ENCODE data around the gene FRMD4A. TPM values are rescaled to one million over a fixed set of nuclear protein-coding genes. Genes with fewer than 3 reads are reported as not detected.
"Not testable (repeated sequence)": the region's sequence is repeated elsewhere in the genome, so short reads cannot be mapped to it uniquely, and the experiment has no call there.

The FRMD4A gene
- total RNA-seq, 4 donors from 2014 or later = 27.5 to 40.4 (median 33.0) TPM

- H3K4me3 ChIP-seq (ENCODE audit: low read depth, poor library complexity, severe bottlenecking) = no peak overlapping the region
- intact Hi-C loops (cut with DNase I; ENCODE audit: low total_unique reads) = no loop called here
- TF ChIP-seq POLR2A (IDR thresholded peaks at IDR 0.05) = no peak
- no peak for TF ChIP-seq CTCF (IDR thresholded peaks at IDR 0.05)
- no peak for DNase-seq (ENCODE audit: low spot score in 2 of 2)
- WGBS, 2 donors = 68 to 81% methylated on average over 16 of the region's 16 CpGs
Measured at GRCh38 chr10:13904064-13904463, 426.7 kb downstream of the FRMD4A start.

- TF ChIP-seq CTCF (IDR thresholded peaks at IDR 0.05) = no peak
- TF ChIP-seq POLR2A (IDR thresholded peaks at IDR 0.05) = no peak
- intact Hi-C loops (cut with DNase I; ENCODE audit: low total_unique reads) = no loop called here
- 86 to 91% methylated on average over 6 of the region's 6 CpGs for WGBS, 2 donors
- no peak overlapping the region for H3K4me3 ChIP-seq (ENCODE audit: low read depth, poor library complexity, severe bottlenecking)
- no peak for DNase-seq (ENCODE audit: low spot score in 2 of 2)
Measured at GRCh38 chr10:13902868-13903587, 427.7 kb downstream of the FRMD4A start.

DNA sequence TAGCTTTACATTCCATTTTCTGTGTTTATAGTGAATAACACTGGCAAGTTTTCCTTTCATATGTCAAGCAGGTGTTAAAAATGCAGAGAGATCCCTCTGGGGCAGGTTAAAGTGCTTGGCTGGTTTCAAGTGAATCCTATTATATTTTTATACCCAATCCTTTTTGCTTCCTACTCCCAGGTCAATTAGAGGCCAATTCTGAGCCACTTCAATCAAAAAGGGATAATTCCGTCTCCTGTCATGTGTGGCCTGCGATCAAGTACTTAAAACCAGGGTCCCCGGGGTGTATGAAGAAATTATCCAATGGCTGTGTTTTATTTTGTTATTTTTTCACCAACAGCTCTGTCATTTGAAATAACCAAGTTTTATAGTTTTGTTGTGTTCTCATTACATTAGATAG is 430.8 kb downstream of the FRMD4A start:
- TF ChIP-seq POLR2A (IDR thresholded peaks at IDR 0.05) (no peak), CTCF (IDR thresholded peaks at IDR 0.05) (no peak)
- WGBS, 2 donors = 89 to 90% methylated on average over 3 of the region's 3 CpGs
- no peak for DNase-seq (ENCODE audit: low spot score in 2 of 2)
- intact Hi-C loops (cut with DNase I; ENCODE audit: low total_unique reads) = no loop called here
- no peak overlapping the region for H3K4me3 ChIP-seq (ENCODE audit: low read depth, poor library complexity, severe bottlenecking)

GRCh38 chr10:13896146-13896545 is 434.6 kb downstream of the FRMD4A start:
- DNase-seq (ENCODE audit: low spot score in 2 of 2); H3K4me3 ChIP-seq (ENCODE audit: low read depth, poor library complexity, severe bottlenecking); intact Hi-C loops (cut with DNase I; ENCODE audit: low total_unique reads): not testable (repeated sequence)
- WGBS, 2 donors = 89 to 96% methylated on average over 1 of the region's 1 CpG

- 77 to 78% methylated on average over 9 of the region's 9 CpGs for whole genome bisulfite sequencing, 2 donors
Measured at GRCh38 chr10:13894412-13895093, 436.2 kb downstream of the FRMD4A start.

More at GRCh38 chr10:13894412-13895093, 436.2 kb downstream of the FRMD4A start:
- no peak for DNase-seq (ENCODE audit: low spot score in 2 of 2)
- intact Hi-C loops (cut with DNase I; ENCODE audit: low total_unique reads) = no loop called here
- TF ChIP-seq POLR2A (IDR thresholded peaks at IDR 0.05) (no peak), CTCF (IDR thresholded peaks at IDR 0.05) (no peak)
- no peak overlapping the region for H3K4me3 ChIP-seq (ENCODE audit: low read depth, poor library complexity, severe bottlenecking)
